Dermis blood vessel endothelial cell (primary cell): ENCODE data around the gene B3GNT9. TPM values are rescaled to one million over a fixed set of nuclear protein-coding genes. Genes with fewer than 3 reads are reported as not detected.
A peak's percentile ranks its signal among the peaks of the same experiment; 100 is the strongest.

Source experiments
- DNase-seq: peaks from one replicate; pipeline ENCODE4 v3.0.0; 2010
- total RNA-seq: library from RNA; depleted of rRNA; stranded (reverse); fragments of >200 nt; gene quantifications from 2 replicates; pipeline ENCODE4 v1.2.3, GENCODE V29; 2014

The B3GNT9 gene
- total RNA-seq, 1 donor from 2014 or later: 5.3 TPM

DNA sequence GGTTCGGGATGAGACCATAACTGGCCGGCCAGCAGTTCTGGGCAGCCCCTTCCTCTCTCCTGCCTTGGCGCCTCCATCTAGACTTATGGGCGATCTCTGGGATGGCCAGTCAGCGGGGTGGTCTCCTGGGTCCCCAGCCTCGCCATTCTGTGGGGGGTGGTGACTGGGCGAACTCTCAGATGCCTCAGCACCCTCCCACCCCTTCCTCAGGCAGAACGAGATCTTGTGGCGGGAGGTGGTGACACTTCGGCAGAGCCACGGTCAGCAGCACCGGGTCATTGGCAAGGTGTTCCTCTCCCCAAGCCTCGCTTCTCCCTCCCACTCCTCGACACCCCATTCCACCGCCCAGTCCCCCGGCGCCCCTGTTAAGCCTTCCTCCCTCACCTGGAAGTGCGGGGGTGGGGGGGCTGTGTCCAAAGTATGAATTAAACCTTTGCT, 15.3 kb upstream of the B3GNT9 start:
- DNase-seq: no peak

DNA sequence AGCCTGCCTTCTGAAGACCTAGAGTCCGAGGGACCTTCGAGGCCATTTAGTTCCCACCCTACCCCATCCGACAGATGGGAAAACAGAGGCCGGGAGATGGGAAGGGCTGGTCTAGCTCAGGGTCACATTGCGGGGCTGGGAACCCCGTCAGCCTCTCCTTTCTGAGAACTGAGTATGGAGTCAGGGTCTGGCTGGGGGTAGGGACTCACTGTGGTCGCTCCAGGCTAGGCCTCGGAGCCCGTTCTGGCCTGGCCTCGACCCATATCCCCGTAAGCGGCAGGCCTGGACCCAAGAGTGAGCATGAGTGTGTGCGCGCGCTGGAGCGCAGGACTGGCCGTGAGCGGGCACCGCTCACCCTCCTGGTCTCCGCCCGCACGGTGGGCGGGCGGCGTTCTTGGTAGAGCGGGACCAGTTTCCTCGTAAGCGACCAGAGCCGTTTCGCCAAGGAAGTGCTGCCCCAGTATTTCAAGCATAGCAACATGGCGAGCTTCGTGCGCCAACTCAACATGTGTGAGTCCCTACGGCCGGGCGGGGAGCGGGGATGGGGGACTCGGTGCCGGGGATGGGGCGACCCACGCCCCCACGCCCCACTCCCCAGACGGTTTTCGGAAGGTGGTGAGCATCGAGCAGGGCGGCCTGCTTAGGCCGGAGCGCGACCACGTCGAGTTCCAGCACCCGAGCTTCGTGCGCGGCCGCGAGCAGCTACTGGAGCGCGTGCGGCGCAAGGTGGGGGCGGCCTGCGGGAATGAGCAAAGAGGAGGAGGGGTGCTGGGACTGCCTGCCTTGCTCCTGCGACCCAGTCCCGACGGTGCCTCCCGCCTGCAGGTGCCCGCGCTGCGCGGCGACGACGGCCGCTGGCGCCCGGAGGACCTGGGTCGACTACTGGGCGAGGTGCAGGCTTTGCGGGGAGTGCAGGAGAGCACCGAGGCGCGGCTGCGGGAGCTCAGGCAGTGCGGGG, 14.6 kb upstream of the B3GNT9 start:
- DNase-seq: no peak

DNA sequence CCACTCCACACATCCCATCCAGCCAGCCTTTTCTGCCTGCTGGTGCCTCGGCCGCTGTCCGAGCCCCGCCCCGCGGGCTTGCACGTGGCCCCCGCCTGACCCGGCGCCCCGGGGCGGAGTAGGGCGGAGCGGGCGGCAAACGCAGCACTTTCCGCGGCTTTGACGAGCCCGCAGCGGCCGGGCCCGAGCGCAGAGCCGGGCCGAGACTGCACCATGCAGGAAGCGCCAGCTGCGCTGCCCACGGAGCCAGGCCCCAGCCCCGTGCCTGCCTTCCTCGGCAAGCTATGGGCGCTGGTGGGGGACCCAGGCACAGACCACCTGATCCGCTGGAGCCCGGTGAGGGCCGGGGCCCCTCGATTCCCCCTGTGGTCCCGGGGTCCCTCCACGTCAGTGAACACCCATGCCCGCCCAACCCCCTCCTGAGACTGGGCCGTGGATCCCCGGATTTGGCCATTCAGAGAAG, 13.8 kb upstream of the B3GNT9 start, which contains the start of gene HSF4:
TSS of gene HSF4 (plus strand) at position 147 of the 463 bp plus-strand sequence. CDS start at position 214, 67 bp downstream.
- DNase-seq: no peak

DNA sequence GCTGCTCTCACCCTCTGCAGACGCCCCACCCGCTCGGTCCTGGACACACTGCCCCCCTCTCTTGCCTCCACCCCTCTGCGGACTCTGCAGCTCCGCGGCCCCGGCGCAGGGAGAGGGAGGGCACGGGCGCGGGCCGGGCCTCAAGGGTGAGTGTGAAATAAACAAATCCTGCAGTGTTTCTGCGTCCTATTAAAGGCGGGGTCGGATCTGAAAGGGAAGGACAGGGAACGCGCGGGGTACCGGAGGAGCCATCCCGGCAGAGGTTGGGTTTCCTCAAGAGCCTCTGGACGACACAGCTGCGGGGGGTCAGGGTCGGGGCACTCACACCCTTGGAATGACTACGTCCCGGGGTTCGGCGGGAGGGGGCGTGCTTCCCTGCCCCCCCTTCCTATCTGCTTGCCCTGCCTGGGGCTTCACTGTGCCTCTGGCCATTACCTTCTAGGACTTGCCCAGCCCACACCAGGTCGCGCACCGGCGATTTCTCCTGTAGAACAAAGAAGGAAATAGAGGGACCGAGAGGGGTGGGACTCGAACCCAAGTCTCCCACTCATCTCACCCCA, 13.3 kb upstream of the B3GNT9 start:
- no peak for DNase-seq

DNA sequence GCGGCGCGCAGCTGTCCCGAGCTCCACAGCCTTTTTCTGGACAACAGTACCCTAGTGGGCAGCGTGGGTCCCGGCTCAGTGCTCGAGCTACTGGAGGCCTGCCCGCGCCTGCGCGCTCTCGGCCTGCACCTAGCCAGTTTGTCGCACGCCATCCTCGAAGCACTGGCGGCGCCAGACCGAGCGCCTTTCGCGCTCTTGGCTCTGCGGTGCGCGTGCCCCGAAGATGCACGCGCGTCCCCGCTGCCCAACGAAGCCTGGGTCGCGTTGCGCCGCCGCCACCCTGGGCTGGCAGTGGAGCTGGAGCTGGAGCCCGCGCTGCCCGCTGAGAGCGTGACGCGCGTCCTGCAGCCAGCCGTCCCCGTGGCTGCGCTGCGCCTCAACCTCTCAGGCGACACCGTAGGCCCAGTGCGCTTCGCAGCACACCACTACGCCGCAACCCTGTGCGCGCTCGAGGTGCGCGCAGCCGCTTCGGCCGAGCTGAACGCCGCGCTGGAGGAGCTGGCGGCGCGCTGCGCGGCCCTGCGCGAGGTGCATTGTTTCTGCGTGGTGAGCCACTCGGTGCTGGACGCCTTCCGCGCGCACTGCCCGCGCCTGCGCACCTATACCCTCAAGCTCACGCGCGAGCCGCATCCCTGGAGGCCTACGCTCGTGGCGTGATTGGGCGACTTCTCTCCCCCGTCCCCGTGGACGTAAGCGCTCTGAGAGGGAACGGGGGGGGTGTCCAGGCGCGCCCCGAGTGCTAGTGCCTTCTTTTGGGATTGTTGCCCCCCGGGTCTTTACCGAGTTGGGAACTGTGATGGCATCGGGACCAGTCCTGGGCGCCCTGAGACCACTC, 12.6 kb upstream of the B3GNT9 start:
- peak; percentile 64 for DNase-seq

DNA sequence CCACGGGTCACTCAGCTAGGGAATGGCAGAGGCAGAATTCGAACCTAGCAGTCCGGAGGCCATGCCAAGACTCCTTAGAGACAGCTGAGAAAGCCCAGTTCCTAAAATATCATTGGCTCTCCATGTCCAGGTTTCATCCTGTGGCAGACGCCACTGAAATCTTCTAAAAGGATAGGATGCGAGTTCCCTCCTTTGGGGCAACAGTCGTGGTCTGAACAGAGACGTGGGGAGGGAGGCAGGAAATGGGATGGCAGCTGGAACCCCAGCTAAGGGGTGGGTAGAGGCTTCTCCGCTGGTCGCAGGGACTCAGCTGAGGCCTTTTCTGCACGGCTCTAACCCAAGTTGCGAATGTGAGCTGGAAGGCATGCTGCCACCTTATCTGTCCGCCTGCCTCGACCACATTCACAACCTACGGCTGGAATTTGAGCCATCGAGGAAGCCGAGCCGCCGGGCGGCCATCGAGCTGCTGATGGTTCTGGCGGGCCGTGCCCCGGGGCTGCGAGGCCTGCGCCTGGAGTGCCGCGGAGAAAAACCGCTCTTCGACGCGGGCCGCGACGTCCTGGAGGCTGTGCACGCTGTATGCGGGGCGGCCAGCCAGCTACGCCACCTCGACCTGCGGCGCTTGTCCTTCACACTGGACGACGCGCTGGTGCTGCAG, 11.8 kb upstream of the B3GNT9 start:
- no peak for DNase-seq

DNA sequence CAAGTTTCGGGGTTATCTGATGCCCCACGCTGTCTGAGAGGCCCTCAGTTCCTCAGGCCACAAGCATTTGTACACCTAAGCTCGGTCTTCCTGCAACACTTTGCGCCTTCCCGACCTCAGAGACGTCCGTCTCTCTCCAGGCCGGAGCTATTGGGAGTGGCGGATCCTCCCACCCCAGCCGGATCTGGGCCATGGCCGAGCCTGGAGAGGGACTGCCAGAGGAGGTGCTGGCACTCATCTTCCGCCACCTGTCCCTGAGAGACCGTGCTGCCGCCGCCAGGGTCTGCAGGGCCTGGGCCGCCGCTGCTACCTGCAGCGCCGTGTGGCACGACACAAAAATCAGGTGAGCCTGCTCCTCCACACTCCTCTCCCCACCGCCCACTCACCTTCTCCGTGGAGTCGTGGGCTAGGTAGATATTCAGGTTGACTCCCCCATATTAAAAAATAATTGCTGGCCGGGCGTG, 10.8 kb upstream of the B3GNT9 start:
- DNase-seq: no peak

DNA sequence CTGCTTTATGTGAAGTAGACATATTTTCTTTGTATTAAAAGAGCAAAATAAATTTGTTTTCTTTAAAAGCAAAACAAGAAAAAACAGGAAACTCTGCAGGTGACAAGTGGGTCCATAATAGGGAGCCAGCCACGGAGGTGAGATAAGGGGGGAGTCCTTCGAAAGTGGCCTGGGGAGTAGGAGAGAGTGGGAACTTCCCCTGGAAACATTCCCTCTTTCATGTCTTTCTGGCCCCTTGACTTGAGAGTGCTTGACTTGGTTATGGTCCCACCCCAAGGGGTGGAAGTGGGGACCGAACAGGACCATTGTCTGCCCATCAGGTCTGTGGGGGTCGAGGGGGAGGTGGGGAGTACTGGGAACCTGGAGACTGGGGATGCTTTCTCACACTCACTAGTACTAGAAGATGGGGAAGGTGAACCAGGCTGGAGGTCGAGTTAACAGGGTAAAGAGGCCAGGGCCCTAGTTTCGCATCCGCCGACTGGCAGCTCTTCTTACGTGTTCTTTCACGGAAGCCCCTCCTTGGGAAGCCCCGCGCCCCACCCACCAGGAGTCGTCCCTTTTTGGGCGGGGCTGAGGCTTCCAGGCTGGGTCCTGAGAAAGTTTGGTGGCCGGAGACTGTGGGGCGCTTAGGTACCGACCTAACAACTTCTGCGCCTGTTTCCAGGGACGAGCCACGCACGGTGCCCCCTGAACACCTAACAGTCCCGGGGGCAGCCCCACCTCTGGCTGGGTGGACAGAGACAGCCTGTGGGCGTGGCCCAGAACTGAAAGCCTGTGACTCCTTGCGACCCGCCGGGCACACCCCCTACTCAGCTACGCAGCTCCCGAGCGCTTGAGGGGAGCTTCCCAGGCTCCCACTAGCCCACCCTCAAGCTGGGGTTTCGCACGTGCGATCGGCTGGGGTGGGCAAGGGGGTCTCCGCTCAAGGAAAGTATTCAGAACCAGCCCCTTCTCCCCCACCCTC, 8.1 kb upstream of the B3GNT9 start:
- no peak for DNase-seq

DNA sequence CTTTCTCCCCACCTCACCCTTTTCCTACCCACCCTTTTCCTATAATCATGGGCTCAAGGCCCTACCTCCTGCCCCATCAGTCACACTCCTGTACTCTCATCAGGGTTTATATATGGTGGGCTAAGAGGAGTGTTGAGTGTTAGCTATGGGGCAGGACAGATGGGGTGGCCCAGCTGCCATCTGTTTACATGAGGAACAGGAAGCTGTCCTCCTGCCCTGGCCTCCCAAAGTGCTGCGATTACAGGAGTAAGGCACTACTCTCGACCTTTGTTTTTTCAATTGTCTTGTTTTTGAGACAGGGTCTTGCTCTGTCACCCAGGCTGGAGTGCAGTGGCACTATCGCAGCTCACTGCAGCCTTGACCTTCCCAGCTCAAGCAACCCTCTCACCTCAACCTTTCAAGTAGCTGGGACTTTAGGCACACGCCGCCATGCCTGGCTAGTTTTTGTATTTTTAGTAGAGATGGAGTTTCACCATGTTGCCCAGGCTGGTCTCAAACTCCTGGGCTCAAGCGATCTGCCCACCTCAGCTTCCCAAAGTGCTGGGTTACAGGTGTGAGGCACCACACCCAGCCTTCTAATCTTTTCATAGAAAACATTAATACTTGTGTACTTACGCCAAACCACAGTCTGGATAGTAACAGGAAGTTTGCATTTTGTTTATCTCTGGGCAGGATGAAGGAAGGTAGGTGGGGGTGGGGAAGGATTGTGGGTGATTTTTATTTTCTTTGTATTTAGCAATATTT, 7.3 kb upstream of the B3GNT9 start:
- no peak for DNase-seq

DNA sequence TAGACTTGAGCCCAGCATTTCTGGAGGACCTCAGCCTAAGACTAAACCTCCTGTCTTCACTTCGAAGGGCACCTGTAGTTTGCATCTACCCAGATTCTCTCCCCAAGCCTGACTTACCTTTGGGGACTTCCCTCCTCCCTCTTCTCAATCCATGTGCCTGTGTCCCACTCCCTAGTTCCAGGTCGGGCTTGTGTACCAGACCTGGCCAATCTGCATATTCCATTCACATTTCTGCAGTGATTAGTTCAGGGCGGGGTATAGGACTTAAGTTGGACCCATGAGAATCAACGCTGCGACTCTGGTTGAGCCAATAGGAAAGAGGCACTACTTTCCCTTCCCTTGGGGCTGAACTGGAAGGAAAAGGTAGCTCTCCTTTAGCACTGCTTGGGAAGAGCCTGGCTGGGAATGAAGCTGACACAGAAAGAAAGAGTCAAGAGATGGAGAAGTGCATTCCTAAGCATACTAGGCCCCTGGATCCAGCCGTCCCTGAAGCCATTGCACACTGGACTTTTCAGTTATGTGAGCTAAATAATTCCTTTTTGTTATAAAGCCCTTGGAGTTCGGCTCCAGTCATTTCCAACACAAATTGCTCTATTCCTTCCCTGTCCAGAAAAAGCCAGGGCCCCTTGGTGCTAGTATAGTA, 6.4 kb upstream of the B3GNT9 start:
- no peak for DNase-seq

DNA sequence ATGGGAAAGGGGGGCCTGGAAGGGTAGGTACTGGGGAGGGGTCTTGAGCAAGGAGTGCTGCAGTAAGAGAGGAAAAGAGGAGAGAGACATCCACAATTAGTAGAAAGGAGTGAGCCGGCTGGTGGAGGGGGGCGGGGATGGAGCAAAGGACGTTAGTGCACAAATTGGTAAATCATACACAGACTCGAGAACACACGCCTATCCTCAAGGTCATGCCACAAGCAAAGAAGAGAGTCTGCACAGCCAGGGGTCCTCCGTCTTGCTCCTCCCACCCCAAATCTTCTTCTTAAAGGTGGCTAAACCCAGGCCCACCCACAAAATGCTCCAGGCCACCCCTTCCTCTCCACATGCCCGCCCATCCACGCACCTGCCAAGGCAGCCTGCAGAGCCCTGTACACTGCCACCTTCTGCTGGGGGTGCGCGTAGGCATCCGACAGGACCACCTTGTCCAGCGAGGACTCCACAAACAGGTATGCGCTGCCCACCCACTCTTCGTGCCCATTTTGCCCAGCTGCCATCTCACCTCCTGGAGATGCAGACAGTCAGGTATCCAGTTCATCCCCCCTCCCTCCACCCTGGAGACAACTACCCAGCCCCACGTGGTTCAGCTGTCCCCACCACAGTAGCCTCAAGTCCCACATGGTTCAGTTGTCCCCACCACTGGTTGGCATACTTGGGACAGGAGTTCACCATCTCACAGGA, 5.5 kb upstream of the B3GNT9 start:
- DNase-seq: no peak

DNA sequence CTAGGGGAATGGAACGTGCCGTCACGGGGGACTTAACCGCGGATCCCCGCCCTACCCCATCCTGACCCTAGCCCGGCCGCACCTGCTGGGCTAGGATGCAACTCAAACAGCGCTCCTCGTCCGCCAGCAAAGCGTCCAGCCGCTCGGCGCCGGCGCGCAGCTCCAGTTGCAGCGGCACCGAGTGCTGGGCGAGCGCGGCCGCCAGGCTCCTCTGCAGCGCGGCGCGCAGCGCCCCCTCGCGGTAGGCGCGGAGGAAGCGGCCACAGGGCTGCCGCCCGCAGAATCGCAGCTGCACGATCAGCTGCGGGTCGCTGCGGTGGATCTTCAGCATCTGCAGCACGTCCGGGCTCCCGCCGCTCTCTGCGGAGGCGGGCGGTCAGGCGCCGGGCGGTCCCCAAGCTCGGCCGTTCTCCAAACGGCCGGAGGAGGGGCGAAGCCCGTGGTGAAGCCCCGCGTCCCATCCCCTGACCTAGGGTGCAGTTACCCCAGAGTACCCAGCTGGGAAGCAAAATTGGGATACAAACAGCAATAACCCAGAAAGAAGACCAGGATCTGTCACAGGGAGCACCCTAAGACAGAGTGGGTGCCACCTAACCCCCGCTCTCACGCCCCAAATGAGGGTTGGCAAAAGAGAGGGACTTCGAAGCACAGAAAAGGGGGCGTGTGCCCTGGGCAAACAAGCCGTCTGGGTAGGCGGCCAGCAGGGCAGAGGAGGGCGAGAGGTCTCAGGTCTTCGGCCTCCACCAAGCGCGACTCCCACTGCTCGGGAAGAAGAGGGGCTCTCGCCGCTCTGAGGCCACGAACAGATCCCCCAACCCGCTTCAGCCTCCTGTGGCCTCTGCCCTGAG, 4.7 kb upstream of the B3GNT9 start:
- DNase-seq: peak; percentile 87

DNA sequence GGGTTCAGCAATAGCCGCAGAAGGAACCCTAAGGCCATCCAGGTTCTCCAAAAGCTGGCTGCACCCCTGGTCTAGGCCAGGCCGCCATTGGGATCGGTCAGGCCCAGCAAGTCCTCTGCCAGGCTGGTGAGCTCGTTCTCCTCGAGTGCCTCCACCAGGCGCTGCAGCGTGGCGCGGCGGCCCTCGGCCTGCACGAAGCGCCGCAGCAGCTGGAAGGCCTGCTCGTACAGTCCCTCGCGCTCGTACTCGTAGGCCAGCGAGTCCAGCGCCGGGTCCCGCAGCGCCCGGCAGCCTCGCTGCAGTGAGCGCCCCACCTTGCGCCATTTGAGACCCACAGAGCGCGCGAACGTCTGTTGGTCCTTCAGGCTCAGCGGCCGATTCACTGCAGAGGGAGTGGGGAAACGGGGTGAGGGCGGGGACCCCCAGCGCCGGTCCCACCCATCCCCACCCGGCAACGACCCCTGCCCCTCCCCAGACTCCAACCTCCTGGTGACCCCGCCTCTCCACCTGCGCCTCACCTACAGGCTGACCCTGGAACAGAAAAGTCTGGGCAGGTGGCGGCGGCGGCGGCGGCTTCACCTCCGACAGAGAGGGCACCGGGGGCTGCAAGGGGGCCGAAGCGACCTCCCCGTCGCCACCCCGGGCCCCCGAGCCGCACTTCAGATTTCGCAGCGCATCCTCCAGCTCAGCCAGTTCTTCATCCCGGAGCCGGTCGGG, 3.9 kb upstream of the B3GNT9 start:
- no peak for DNase-seq

DNA sequence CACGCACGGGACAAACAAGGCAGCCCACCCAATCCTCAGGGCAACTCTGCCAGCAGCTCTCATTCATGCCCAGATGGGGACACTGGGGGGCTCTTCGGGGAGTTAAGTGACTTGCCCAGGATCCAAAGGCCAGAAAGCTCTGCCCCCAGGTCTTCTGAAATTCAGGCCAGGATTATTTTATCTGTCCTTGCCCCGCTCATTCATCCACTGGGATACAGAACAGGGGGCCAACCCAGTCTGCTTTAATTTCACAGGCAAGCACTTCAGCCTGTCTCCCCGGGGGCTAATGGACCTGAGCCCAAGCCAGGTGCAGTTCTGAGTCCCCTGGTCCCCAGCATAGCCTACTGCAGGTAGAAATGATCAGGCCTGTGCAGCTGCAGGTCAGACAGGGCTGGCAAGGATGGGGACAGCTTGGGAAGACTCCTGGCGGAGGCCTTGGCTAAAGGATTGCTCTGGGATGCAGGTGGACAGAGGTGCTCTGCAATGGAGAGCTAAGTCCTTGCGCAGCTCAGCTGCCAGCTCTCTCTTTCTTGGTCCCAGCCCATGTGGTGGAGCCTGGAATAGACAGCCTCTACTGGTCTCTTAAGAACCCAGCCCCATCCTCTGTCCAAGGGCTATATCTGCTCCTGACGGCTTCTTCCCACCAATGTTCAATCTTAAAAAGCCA, 766 bp upstream of the B3GNT9 start:
- DNase-seq: no peak

DNA sequence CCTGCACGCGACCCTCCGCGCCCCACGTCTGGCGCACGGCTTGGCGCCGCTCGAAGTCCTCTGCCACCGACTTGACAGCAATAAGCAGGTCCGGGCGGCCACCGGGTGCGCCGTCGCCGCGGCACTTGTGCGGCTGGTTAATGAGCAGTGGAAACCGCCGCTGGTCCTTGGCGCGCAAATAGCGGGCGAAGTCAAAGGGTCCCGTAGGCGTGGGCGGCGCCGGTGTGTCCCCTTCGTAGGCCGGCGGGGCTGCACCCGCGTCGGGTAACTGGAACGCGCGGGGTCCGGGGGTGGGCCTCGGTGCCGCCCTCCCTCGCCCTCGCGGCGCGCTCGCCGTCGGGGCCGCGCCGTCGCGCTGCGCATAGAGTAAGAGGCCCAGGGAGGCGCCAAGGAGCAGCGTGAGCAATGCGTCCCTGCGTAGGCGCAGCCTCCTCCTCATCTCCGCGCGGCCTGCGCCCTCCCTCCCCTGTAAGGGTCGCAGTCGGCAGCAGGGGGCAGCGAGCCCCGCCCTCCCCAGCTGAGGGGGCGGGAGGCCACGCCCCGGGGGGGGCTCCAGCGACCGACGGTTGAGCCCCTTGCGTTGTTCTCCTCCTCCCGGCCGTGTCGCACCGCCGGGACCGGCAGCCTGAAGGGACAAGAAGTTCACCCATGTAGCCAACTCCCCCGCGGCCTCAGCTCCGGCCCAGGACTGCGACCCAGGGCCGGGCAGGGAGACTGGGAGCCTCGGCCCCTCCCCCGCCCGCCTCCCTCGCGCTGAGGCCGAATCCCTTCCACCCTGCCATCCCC, 558 bp downstream of the B3GNT9 start:
- peak; percentile 58 for DNase-seq
